ENCODE data around the gene C10orf53. TPM values are rescaled to one million over a fixed set of nuclear protein-coding genes. Genes with fewer than 3 reads are reported as not detected.

C10orf53 gene
- total RNA-seq, 1 donor, result not detected

GRCh38 chr10:49645417-49645816 is 34.0 kb upstream of the C10orf53 start:
- TF ChIP-seq CTCF (IDR thresholded peaks at IDR 0.05; ENCODE audit: extremely low read depth, low read depth, low read length), result no peak
- Histone ChIP-seq H3K27ac (ENCODE audit: low read depth, low read length) (no peak overlapping the region), H3K4me2 (ENCODE audit: insufficient read depth, low read length) (no peak overlapping the region), H3K4me1 (ENCODE audit: insufficient read depth, low read length) (no peaks in the 10 kb centered on the region), H3K79me2 (ENCODE audit: insufficient read depth, low read length) (no peaks in the 10 kb centered on the region), H3K4me3 (ENCODE audit: insufficient read depth, low read length) (no peak overlapping the region), H3K36me3 (ENCODE audit: insufficient read depth, low read length) (no peaks in the 10 kb centered on the region), H3K27me3 (ENCODE audit: insufficient read depth, low read length) (peaks cover 1% of the 10 kb centered on the region), H4K20me1 (ENCODE audit: insufficient read depth, low read length) (no peaks in the 10 kb centered on the region), H2AFZ (ENCODE audit: low read length) (no peak overlapping the region), H3K9me3 (ENCODE audit: low read depth, low read length) (no peaks in the 10 kb centered on the region)
- DNase-seq (ENCODE audit: insufficient read length, low spot score, missing footprints), result no peak

- H3K36me3 ChIP-seq (ENCODE audit: insufficient read depth, low read length), result no peaks in the 10 kb centered on the region
- no peaks in the 10 kb centered on the region for H3K4me1 ChIP-seq (ENCODE audit: insufficient read depth, low read length)
- no peak overlapping the region for H2AFZ ChIP-seq (ENCODE audit: low read length)
- no peaks in the 10 kb centered on the region for H4K20me1 ChIP-seq (ENCODE audit: insufficient read depth, low read length)
- no peaks in the 10 kb centered on the region for H3K9me3 ChIP-seq (ENCODE audit: low read depth, low read length)
- no peak overlapping the region for H3K4me2 ChIP-seq (ENCODE audit: insufficient read depth, low read length)
- DNase-seq (ENCODE audit: insufficient read length, low spot score, missing footprints), result no peak
- no peaks in the 10 kb centered on the region for H3K79me2 ChIP-seq (ENCODE audit: insufficient read depth, low read length)
- H3K4me3 ChIP-seq (ENCODE audit: insufficient read depth, low read length), result no peak overlapping the region
- TF ChIP-seq CTCF (IDR thresholded peaks at IDR 0.05; ENCODE audit: extremely low read depth, low read depth, low read length), result no peak
- H3K27ac ChIP-seq (ENCODE audit: low read depth, low read length), result no peak overlapping the region
- no peaks in the 10 kb centered on the region for H3K27me3 ChIP-seq (ENCODE audit: insufficient read depth, low read length)
Measured at GRCh38 chr10:49645871-49646870, 33.3 kb upstream of the C10orf53 start.

- no peak overlapping the region for H3K4me2 ChIP-seq (ENCODE audit: insufficient read depth, low read length)
- H4K20me1 ChIP-seq (ENCODE audit: insufficient read depth, low read length), result no peaks in the 10 kb centered on the region
- no peak overlapping the region for H2AFZ ChIP-seq (ENCODE audit: low read length)
- no peak overlapping the region for H3K4me3 ChIP-seq (ENCODE audit: insufficient read depth, low read length)
- no peaks in the 10 kb centered on the region for H3K79me2 ChIP-seq (ENCODE audit: insufficient read depth, low read length)
- no peaks in the 10 kb centered on the region for H3K27me3 ChIP-seq (ENCODE audit: insufficient read depth, low read length)
- H3K9me3 ChIP-seq (ENCODE audit: low read depth, low read length), result no peaks in the 10 kb centered on the region
- no peak overlapping the region for H3K27ac ChIP-seq (ENCODE audit: low read depth, low read length)
- no peaks in the 10 kb centered on the region for H3K36me3 ChIP-seq (ENCODE audit: insufficient read depth, low read length)
- no peaks in the 10 kb centered on the region for H3K4me1 ChIP-seq (ENCODE audit: insufficient read depth, low read length)
- no peak for DNase-seq (ENCODE audit: insufficient read length, low spot score, missing footprints)
- no peak for TF ChIP-seq CTCF (IDR thresholded peaks at IDR 0.05; ENCODE audit: extremely low read depth, low read depth, low read length)
Measured at GRCh38 chr10:49647554-49647953, 31.9 kb upstream of the C10orf53 start.
